Activated CD4-positive, alpha-beta T cell treated with anti-CD3 and anti-CD28 coated beads, Interleukin-2, amount 50 U/mL, for 24 hours (primary cell): ENCODE results near the gene DDX59.

ENCODE experiments used
- DNase-seq, 2 donors: peaks; one replicate each; pipeline ENCODE4 v3.0.0-alpha.2; 2020; ENCODE audit warnings: low read depth in 1 of 2, low spot score in 1 of 2

Gene DDX59

GRCh38 chr1:200671235-200671786 lies 1.6 kb upstream of the DDX59 start:
- DNase-seq: no peak

GRCh38 chr1:200670242-200671118 lies 773 bp upstream of the DDX59 start:
- DNase-seq: no peak

- DNase-seq: no peak
Measured at GRCh38 chr1:200668514-200669313, 993 bp downstream of the DDX59 start.

GRCh38 chr1:200666309-200666708 lies 3.4 kb downstream of the DDX59 start:
- DNase-seq: no peak

GRCh38 chr1:200665861-200666260 lies 3.8 kb downstream of the DDX59 start:
- no peak for DNase-seq

- DNase-seq: no peak
Measured at GRCh38 chr1:200660719-200661118, 9.0 kb downstream of the DDX59 start.

GRCh38 chr1:200659269-200659668 lies 10.4 kb downstream of the DDX59 start:
- no peak for DNase-seq

- no peak for DNase-seq
Measured at GRCh38 chr1:200658037-200658818, 11.5 kb downstream of the DDX59 start.

- DNase-seq: no peak
Measured at GRCh38 chr1:200654660-200655059, 15.0 kb downstream of the DDX59 start.

GRCh38 chr1:200653022-200653462 lies 16.7 kb downstream of the DDX59 start:
- no peak for DNase-seq

- no peak for DNase-seq
Measured at GRCh38 chr1:200652378-200652777, 17.3 kb downstream of the DDX59 start.

GRCh38 chr1:200646515-200646914 lies 23.2 kb downstream of the DDX59 start:
- DNase-seq: no peak

- DNase-seq: no peak
Measured at GRCh38 chr1:200644021-200644420, 25.7 kb downstream of the DDX59 start.

- DNase-seq: no peak
Measured at GRCh38 chr1:200642481-200642880, 27.2 kb downstream of the DDX59 start.

- no peak for DNase-seq
Measured at GRCh38 chr1:200640963-200641401, 28.7 kb downstream of the DDX59 start.

GRCh38 chr1:200640373-200640962 lies 29.2 kb downstream of the DDX59 start:
- DNase-seq: no peak

- no peak for DNase-seq
Measured at GRCh38 chr1:200638073-200638472, 31.6 kb downstream of the DDX59 start.

GRCh38 chr1:200636681-200637080 lies 33.0 kb downstream of the DDX59 start:
- no peak for DNase-seq

GRCh38 chr1:200634261-200635122 lies 35.2 kb downstream of the DDX59 start:
- DNase-seq: no peak

GRCh38 chr1:200631375-200631774 lies 38.3 kb downstream of the DDX59 start:
- DNase-seq: no peak
